Gastroesophageal sphincter (tissue), 4 donors: ENCODE results near the gene SMIM35. TPM values are rescaled to one million over a fixed set of nuclear protein-coding genes. Genes with fewer than 3 reads are reported as not detected.

Experiments used
- ATAC-seq: fragments of 150-250 bp; one replicate; pipeline ENCODE4 v1.9.1; 2016; ENCODE audit warnings: mild to moderate bottlenecking, moderate library complexity
- H3K27ac ChIP-seq, 4 donors: fragments of 200-600 bp; sonication (generic) in 3 of 4; 1 replicate in 3 of 4; 2 replicates in 1 of 4; pipeline ENCODE4 v1.5.1; 2016 to 2019
- H3K27me3 ChIP-seq: fragments of 200-600 bp; sonication (generic); one replicate; pipeline ENCODE4 v1.5.1; 2019
- H3K36me3 ChIP-seq, 2 donors: fragments of 200-600 bp; sonication (generic); one replicate each; pipeline ENCODE4 v1.5.1; 2019; ENCODE audit warnings: control low read depth in 1 of 2
- H3K4me1 ChIP-seq, 3 donors: fragments of 200-600 bp; sonication (generic); 1 replicate in 2 of 3; 2 replicates in 1 of 3; pipeline ENCODE4 v1.5.1; 2016 to 2019; ENCODE audit warnings: control low read depth in 2 of 3
- H3K4me3 ChIP-seq, 2 donors: fragments of 200-600 bp; sonication (generic); one replicate each; pipeline ENCODE4 v1.5.1; 2019; ENCODE audit warnings: mild to moderate bottlenecking in 1 of 2, moderate library complexity in 1 of 2
- H3K9me3 ChIP-seq, 3 donors: fragments of 200-600 bp; sonication (generic); one replicate each; pipeline ENCODE4 v1.5.1; 2017 to 2019; ENCODE audit warnings: control low read depth in 2 of 3
- CTCF ChIP-seq, 4 experiments: fragments of 200-600 bp in 2 of 4; fragments of 450-650 bp in 2 of 4; sonication (generic) in 1 of 4; IDR thresholded peaks; one replicate each; pipeline ENCODE4 v1.5.1; 2017 to 2019; ENCODE audit warnings: antibody characterized with exemption in 4 of 4, mild to moderate bottlenecking in 2 of 4, moderate library complexity in 2 of 4
- EP300 ChIP-seq: sonication (generic); formaldehyde crosslinking; IDR thresholded peaks from one replicate; pipeline ENCODE4 v1.6.1; 2017; ENCODE audit warnings: antibody characterized with exemption, mild to moderate bottlenecking
- POLR2A ChIP-seq, 2 donors: fragments of 450-650 bp; IDR thresholded peaks; one replicate each; pipeline ENCODE4 v1.6.1; 2017; ENCODE audit warnings: antibody characterized with exemption in 2 of 2, mild to moderate bottlenecking in 2 of 2, moderate library complexity in 1 of 2
- POLR2AphosphoS5 ChIP-seq: sonication (generic); formaldehyde crosslinking; IDR thresholded peaks from one replicate; pipeline ENCODE4 v1.6.1; 2017; ENCODE audit warnings: antibody characterized with exemption
- WGBS, 2 donors: methylation state at CpG; one replicate each; pipeline ENCODE4 v1.1.5; 2018; ENCODE audit warnings: low coverage in 1 of 2; 5-methylcytosine and 5-hydroxymethylcytosine counted together
- total RNA-seq, 4 donors: library from RNA; depleted of rRNA; stranded (reverse); fragments of >200 nt; gene quantifications; one replicate each; pipeline ENCODE4 v1.1.0, GENCODE V29; 2016

SMIM35 gene
- total RNA-seq, 4 donors from 2014 or later = 0.13 TPM; not detected in 3

GRCh38 chr11:118028626-118029025 lies 58.1 kb downstream of the SMIM35 start:
- Histone ChIP-seq H3K4me3 (no peak overlapping the region), H3K27me3 (peaks cover 13% of the 10 kb centered on the region), H3K9me3 (peaks cover 0 to 8% (median 0%) of the 10 kb centered on the region in 3 donors), H3K27ac (no peak overlapping the region), H3K36me3 (no peaks in the 10 kb centered on the region), H3K4me1 (no peaks in the 10 kb centered on the region)
- TF ChIP-seq POLR2A (IDR thresholded peaks at IDR 0.05) (no peak), POLR2AphosphoS5 (no peak), EP300 (no peak), CTCF (IDR thresholded peaks at IDR 0.05) (no peak)
- 33 to 73% methylated on average over 1 to 3 of the region's 3 CpGs for WGBS, 2 donors
- no peak for ATAC-seq

GRCh38 chr11:118027694-118028093 lies 59.1 kb downstream of the SMIM35 start:
- 72 to 91% methylated on average over 3 to 4 of the region's 4 CpGs for WGBS, 2 donors
- no peak for TF ChIP-seq CTCF (IDR thresholded peaks at IDR 0.05)
- TF ChIP-seq POLR2A (IDR thresholded peaks at IDR 0.05) = no peak
- no peak for TF ChIP-seq EP300
- peaks cover 0 to 8% (median 0%) of the 10 kb centered on the region in 3 donors for H3K9me3 ChIP-seq
- ATAC-seq = no peak
- peaks cover 13% of the 10 kb centered on the region for H3K27me3 ChIP-seq
- H3K27ac ChIP-seq = no peak overlapping the region
- no peaks in the 10 kb centered on the region for H3K4me1 ChIP-seq
- no peak overlapping the region for H3K4me3 ChIP-seq
- H3K36me3 ChIP-seq = no peaks in the 10 kb centered on the region

- no peak for ATAC-seq
- no peaks in the 10 kb centered on the region for H3K36me3 ChIP-seq
- no peak overlapping the region for H3K27ac ChIP-seq
- no peak overlapping the region for H3K4me3 ChIP-seq
- H3K27me3 ChIP-seq = peaks cover 4% of the 10 kb centered on the region
- no peak for TF ChIP-seq POLR2A (IDR thresholded peaks at IDR 0.05)
- TF ChIP-seq EP300 = no peak
- TF ChIP-seq POLR2AphosphoS5 = no peak
- TF ChIP-seq CTCF (IDR thresholded peaks at IDR 0.05) = no peak
- 80 to 90% methylated on average over 1 of the region's 1 CpG for WGBS, 2 donors
- H3K4me1 ChIP-seq = no peaks in the 10 kb centered on the region
- H3K9me3 ChIP-seq = peaks cover 0 to 20% (median 0%) of the 10 kb centered on the region in 3 donors
Measured at GRCh38 chr11:118021146-118021545, 65.6 kb downstream of the SMIM35 start.

- WGBS, 2 donors = 76 to 90% methylated on average over 2 of the region's 2 CpGs
- no peaks in the 10 kb centered on the region for H3K4me1 ChIP-seq
- no peak for TF ChIP-seq POLR2AphosphoS5
- no peak for TF ChIP-seq POLR2A (IDR thresholded peaks at IDR 0.05)
- no peak for TF ChIP-seq EP300
- no peak for TF ChIP-seq CTCF (IDR thresholded peaks at IDR 0.05)
- H3K36me3 ChIP-seq = no peaks in the 10 kb centered on the region
- ATAC-seq = no peak
- peaks cover 8% of the 10 kb centered on the region for H3K27me3 ChIP-seq
- no peak overlapping the region for H3K4me3 ChIP-seq
- peaks cover 0 to 13% (median 0%) of the 10 kb centered on the region in 3 donors for H3K9me3 ChIP-seq
- no peak overlapping the region for H3K27ac ChIP-seq
Measured at GRCh38 chr11:118018401-118018800, 68.4 kb downstream of the SMIM35 start.

GRCh38 chr11:118017631-118018315 lies 69.0 kb downstream of the SMIM35 start:
- Histone ChIP-seq H3K36me3 (no peaks in the 10 kb centered on the region), H3K4me1 (no peaks in the 10 kb centered on the region), H3K27ac (no peak overlapping the region), H3K27me3 (peaks cover 8% of the 10 kb centered on the region), H3K9me3 (peaks cover 0 to 13% (median 0%) of the 10 kb centered on the region in 3 donors), H3K4me3 (no peak overlapping the region)
- no peak for ATAC-seq
- WGBS, 2 donors = 33 to 69% methylated on average over 2 to 4 of the region's 4 CpGs
- no peak for TF ChIP-seq POLR2A (IDR thresholded peaks at IDR 0.05)
- no peak for TF ChIP-seq EP300
- TF ChIP-seq POLR2AphosphoS5 = no peak
- TF ChIP-seq CTCF (IDR thresholded peaks at IDR 0.05) = no peak
